HL-60/S4 treated with retinoic acid at 250 ng/mL for 4 days and 3 days (cell line): ENCODE measurements around the gene MAGI3.
"Not testable (repeated sequence)": the region's sequence is repeated elsewhere in the genome, so short reads cannot be mapped to it uniquely, and the experiment has no call there.

Experiments
- in situ Hi-C: fragments of 300-500 bp; cut with MboI; formaldehyde crosslinking; loops from 2 replicates; pipeline ENCODE4 v1.7.0; 2022; ENCODE audit warnings: low sequenced_read_pairs

The MAGI3 gene

GRCh38 chr1:113438505-113439276, 48.4 kb downstream of the MAGI3 start:
- in situ Hi-C loops, result no loop called here

- in situ Hi-C loops, result no loop called here
Observed at GRCh38 chr1:113439277-113439670, 49.0 kb downstream of the MAGI3 start.

- in situ Hi-C loops, result no loop called here
Observed at GRCh38 chr1:113442131-113442530, 51.8 kb downstream of the MAGI3 start.

DNA sequence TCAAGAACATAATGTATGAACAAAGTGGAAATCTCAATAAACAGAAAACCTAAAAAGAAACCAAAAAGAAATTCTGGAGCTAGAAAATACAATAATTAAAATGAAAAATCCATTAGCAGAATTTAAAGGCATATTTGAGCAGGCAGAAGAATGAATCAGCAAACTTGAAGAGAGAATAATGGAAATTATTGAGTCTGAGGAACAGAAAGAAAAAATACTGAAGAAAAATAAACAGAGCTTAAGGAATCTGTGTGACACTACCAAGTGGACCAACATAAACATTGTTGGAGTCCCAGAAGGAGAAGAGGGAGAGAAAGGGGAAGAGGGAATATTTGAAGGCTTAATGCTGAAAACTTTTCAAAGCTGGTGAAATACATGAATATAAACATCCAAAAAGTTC, 54.5 kb downstream of the MAGI3 start:
- in situ Hi-C loops, result no loop called here

DNA sequence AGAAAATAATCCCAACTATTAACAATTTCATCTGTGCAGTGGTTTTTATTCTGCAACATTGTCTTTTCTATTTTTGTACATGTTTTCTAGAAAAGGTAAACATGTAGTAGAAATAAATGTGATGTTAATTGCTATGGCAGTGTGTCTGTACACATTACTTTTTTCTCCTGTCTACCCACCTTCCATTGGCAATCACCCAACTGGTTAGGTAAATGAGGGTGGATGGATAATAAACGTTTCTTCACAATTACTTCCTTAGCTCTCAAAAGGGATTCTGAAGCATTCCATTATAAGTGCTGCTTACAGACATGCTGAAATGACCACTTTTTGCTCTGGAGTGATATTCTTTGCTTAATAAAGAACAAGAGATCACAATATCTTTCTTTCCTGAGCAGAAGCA, 61.4 kb downstream of the MAGI3 start:
- in situ Hi-C loops, result no loop called here

DNA sequence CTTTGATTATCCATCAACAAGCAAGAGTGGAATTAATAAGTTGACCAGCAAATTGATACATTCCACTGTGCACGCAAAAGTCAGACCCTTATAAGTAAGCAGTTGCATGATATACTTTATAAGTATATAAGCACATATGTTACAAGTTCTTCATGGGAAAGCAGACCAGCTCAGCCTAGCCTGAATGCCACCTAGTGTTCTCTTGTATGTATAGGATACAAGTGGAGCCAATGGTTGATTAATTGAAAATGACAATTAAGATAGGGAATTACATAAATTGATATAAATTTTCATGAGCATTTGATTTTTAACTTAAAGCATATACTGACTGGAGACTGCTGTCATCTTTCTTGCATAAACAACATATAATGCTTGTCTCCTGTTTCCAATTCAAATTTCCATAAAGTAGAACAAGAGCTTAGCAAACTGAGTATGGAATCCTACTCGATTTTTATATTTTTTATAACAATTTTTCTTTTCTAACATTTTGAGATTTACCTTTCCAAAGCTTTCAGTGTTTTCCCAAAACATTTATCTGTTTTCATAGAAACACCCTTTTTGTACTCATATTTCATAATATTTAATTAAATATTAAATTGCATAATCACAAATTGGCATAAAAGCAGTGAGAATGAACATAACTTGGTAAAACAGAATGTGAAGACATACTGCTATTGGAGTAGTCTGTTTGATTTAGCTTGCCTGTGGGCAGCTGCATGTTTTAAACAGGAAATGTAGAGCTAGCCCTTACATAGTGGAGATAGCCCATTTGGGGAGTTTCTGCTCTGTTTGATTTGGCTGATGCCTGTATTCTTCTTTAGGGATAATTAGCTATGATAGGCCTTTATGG, 62.8 kb downstream of the MAGI3 start:
- in situ Hi-C loops, result no loop called here

DNA sequence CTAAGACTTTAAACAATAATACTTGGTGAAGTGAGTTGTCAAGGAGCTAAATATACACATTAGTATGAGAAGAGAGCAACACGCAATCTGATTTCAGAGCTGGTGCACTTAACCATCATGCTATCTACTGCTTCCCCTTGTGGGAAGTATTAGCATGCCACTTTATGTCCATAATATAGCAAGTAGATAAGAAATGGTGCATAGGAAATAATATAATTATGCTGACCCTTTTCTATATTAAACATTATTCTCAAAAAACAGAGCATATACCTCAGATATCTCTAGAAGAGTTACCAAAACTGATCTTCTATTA, 63.4 kb downstream of the MAGI3 start:
- in situ Hi-C loops, result no loop called here

DNA sequence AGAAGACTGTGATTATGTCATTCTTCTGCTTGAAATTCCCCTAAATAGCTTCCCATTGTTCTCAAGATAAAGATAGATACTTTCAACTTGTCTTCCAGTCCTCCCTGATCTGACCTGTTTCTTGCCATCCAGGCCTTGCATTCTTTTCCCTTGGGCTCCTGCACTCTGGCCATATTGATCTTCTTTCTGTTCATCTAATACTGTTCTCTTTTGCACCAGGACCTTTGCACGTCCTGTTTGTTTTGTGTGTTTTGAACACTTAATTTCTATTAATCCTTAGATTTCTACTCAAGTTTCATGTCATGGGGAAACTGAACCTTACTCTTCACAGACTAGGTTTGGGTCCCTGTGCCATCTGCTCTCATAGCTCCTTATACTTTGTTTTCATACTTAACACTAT, 65.1 kb downstream of the MAGI3 start:
- in situ Hi-C loops, result no loop called here

- in situ Hi-C loops, result no loop called here
Observed at GRCh38 chr1:113456967-113457366, 66.7 kb downstream of the MAGI3 start.

- in situ Hi-C loops, result no loop called here
Observed at GRCh38 chr1:113459279-113459678, 69.0 kb downstream of the MAGI3 start.

DNA sequence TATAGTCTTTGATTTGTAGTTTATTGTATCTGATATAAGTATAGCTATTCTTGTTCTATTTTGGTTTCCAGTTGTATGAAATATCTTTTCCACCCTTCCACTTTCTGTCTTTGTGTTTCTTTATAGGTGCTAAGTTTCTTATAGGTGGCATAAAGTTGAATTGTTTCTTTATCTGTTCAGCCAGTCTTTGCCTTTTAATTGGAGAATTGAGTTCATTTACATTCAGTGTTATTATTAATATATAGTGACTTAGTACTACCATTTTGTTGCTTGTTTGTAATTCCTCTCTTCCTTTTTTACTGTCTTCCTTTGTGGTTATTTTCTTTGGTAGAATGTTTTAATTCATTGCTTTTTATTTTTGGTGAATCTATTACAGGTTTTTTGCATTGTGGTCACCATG, 77.7 kb downstream of the MAGI3 start:
- in situ Hi-C loops, result no loop called here

- in situ Hi-C loops, result not testable (repeated sequence)
Observed at GRCh38 chr1:113478427-113479195, 88.3 kb downstream of the MAGI3 start.

- in situ Hi-C loops, result no loop called here
Observed at GRCh38 chr1:113479713-113480676, 89.7 kb downstream of the MAGI3 start.

DNA sequence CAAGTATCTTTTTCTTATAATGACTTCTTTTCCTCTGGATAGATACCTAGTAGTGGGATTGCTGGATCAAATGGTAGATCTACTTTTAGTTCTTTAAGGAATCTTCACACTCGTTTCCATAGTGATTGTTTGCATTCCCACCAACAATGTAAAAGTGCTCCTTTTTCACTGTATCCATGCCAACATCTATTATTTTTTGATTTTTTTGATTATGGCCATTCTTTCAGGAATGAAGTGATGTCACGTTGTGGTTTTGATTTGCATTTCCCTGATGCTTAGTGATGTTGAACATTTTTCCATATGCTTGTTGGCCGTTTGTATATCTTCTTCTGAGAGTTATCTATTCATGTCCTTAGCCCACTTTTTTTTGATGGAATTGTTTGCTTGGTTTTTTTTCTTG, 94.8 kb downstream of the MAGI3 start:
- in situ Hi-C loops, result not testable (repeated sequence)

DNA sequence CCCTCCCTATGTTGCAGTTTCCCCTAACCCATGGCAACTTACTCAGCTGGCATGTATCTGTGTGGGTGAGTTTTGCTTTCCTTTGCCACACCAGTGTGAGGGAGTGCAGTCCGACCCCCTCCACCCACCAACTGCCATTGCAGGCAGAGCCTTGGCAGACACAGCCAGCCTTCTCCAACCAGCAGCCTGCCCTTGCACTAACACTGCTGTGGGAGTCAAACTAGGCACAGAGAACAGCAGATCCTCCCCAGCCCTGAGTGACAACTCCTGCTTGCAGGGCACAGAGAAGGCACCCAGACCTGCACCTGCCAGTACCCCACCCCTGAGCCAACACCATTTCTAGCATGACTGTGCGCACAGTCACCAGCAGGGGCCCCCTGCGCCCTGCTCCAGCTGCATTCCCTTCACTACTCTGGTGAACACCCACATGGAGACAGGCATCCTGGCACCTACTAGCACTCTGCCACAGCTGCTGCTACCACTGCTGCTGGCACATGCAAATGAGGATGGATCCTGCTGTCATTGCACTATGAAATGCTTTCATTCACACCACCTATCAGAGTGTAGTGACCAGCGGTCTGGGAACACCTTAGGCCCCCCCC, 98.4 kb downstream of the MAGI3 start:
- in situ Hi-C loops, result no loop called here

GRCh38 chr1:113490384-113490783, 100.1 kb downstream of the MAGI3 start:
- in situ Hi-C loops, result no loop called here

DNA sequence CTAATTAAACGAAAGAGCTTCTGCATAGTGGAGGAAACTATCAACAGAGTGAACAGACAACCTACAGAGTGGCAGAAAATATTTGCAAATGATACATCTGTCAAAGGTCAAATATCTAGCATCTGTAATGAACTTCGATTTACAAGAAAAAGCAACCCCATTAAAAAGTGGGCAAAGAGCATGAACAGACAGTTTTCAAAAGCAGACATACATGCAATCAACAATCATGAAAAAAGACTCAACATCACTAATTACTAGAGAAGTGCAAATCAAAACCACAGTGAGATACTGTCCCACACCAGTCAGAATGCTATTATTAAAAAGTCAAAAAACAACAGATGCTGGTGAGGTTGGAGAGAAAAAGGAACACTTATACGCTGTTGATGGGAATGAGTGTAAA, 103.2 kb downstream of the MAGI3 start:
- in situ Hi-C loops, result no loop called here

GRCh38 chr1:113505357-113505756, 115.0 kb downstream of the MAGI3 start:
- in situ Hi-C loops, result no loop called here

DNA sequence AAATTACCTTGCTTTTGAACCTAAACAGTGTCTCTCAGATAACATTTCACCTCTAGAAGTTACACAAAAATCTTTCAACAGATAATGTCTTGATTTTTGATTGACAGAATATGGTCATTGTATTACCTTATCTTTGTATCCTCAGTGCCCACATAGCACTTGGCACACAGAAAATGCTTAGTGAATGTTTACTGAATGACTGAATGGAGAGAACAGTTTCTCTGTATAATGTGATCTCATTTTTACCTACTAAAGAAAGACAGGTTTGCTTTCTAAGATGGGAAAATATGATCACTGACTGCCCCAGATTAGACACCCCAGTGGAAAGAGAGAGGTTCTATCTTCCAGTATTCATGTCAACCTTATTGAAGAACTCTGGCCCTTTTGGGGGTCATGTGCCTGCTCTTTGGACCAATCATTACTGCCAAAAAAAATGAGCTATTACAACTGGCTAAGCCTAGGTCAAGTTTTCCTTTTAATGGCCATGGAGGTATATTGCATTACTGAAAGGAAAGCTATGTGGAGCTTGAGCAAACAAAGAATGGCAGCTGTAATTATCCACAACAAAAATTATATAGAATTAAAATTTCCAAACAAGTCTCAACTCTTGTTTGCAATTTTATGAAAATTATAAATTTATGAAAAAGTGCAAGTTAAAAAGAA, 117.4 kb downstream of the MAGI3 start:
- in situ Hi-C loops, result no loop called here
